PFSK-1 (cell line): Measurements from ENCODE around the gene KRTAP10-8.
"Not testable (repeated sequence)": the region's sequence is repeated elsewhere in the genome, so short reads cannot be mapped to it uniquely, and the experiment has no call there.

Experiments
- FOXP2 ChIP-seq: optimal IDR thresholded peaks from 2 replicates; pipeline ENCODE3; 2011; ENCODE audit warnings: borderline replicate concordance, control low read depth, inconsistent platforms; ENCODE audit not compliant: insufficient read depth; ENCODE audit errors: extremely low read length, extremely low read depth
- POLR2AphosphoS5 ChIP-seq: IDR thresholded peaks from 2 replicates; pipeline ENCODE4 v1.6.1; 2012; ENCODE audit warnings: low read depth, mild to moderate bottlenecking, control low read depth, low read length, moderate library complexity
- REST ChIP-seq, 2 experiments: IDR thresholded peaks; 2 replicates each; pipeline versions ENCODE4 v1.6.1 to v1.8.0; 2011 to 2012; ENCODE audit warnings: low read depth in 2 of 2, low read length in 2 of 2, control low read depth in 1 of 2, inconsistent platforms in 1 of 2, mild to moderate bottlenecking in 1 of 2, moderate library complexity in 1 of 2; ENCODE audit not compliant: insufficient read depth in 1 of 2
- SIN3A ChIP-seq: IDR thresholded peaks from 2 replicates; pipeline ENCODE4 v1.6.1; 2012; ENCODE audit warnings: mild to moderate bottlenecking, low read length, moderate library complexity, borderline replicate concordance; ENCODE audit not compliant: insufficient read depth
- TAF1 ChIP-seq: IDR thresholded peaks from 2 replicates; pipeline ENCODE4 v1.6.1; 2012; ENCODE audit warnings: low read length, control low read depth, borderline replicate concordance; ENCODE audit not compliant: insufficient read depth

The KRTAP10-8 gene

GRCh38 chr21:44579833-44580144 is 32.1 kb upstream of the KRTAP10-8 start:
- TF ChIP-seq TAF1: no peak
- TF ChIP-seq FOXP2: no peak
- TF ChIP-seq POLR2AphosphoS5: no peak
- no peak for TF ChIP-seq REST (IDR thresholded peaks at IDR 0.05; ENCODE audit: insufficient read depth in 1 of 2, low read depth in 2 of 2, low read length in 2 of 2)
- no peak for TF ChIP-seq SIN3A

GRCh38 chr21:44580231-44580821 is 31.6 kb upstream of the KRTAP10-8 start, which contains the start of gene KRTAP10-5:
KRTAP10-5 (minus strand) TSS chr21:44580604; CDS start chr21:44580578, 26 bp downstream.
- TF ChIP-seq TAF1; POLR2AphosphoS5; REST (IDR thresholded peaks at IDR 0.05; ENCODE audit: insufficient read depth in 1 of 2, low read depth in 2 of 2, low read length in 2 of 2): not testable (repeated sequence)

GRCh38 chr21:44581158-44581557 is 30.7 kb upstream of the KRTAP10-8 start:
- no peak for TF ChIP-seq SIN3A
- TF ChIP-seq FOXP2: no peak
- no peak for TF ChIP-seq REST (IDR thresholded peaks at IDR 0.05; ENCODE audit: insufficient read depth in 1 of 2, low read depth in 2 of 2, low read length in 2 of 2)
- no peak for TF ChIP-seq POLR2AphosphoS5
- no peak for TF ChIP-seq TAF1

GRCh38 chr21:44582055-44582454 is 29.8 kb upstream of the KRTAP10-8 start:
- TF ChIP-seq POLR2AphosphoS5 (no peak), TAF1 (no peak), REST (IDR thresholded peaks at IDR 0.05; ENCODE audit: insufficient read depth in 1 of 2, low read depth in 2 of 2, low read length in 2 of 2) (no peak), SIN3A (no peak), FOXP2 (no peak)

GRCh38 chr21:44583089-44583799 is 28.6 kb upstream of the KRTAP10-8 start:
- TF ChIP-seq REST (IDR thresholded peaks at IDR 0.05; ENCODE audit: insufficient read depth in 1 of 2, low read depth in 2 of 2, low read length in 2 of 2): no peak
- TF ChIP-seq POLR2AphosphoS5: no peak
- TF ChIP-seq SIN3A: no peak
- TF ChIP-seq TAF1: no peak
- TF ChIP-seq FOXP2: no peak
